Fibroblast of villous mesenchyme (primary cell): ENCODE data around the gene LSMEM2. TPM values are rescaled to one million over a fixed set of nuclear protein-coding genes. Genes with fewer than 3 reads are reported as not detected.
A peak's percentile ranks its signal among the peaks of the same experiment; 100 is the strongest.
"Not testable (repeated sequence)": the region's sequence is repeated elsewhere in the genome, so short reads cannot be mapped to it uniquely, and the experiment has no call there.

Experiments used
- DNase-seq: peaks from one replicate; pipeline ENCODE4 v3.0.0-alpha.2; 2010; ENCODE audit warnings: low read depth
- H3K4me3 ChIP-seq: 2 replicates; pipeline ENCODE4 v1.5.1; 2011; ENCODE audit warnings: low read depth, mild to moderate bottlenecking, low read length
- CTCF ChIP-seq: IDR thresholded peaks from 2 replicates; pipeline ENCODE4 v1.5.1; 2012; ENCODE audit warnings: low read depth, mild to moderate bottlenecking, low read length; ENCODE audit not compliant: insufficient read depth
- total RNA-seq: library from RNA; depleted of rRNA; stranded (reverse); fragments of >200 nt; gene quantifications from 2 replicates; pipeline ENCODE4 v1.2.3, GENCODE V29; 2012

LSMEM2 gene
- total RNA-seq, 1 donor, result not detected

- TF ChIP-seq CTCF, result no peak
- DNase-seq, result no peak
- no peak overlapping the region for H3K4me3 ChIP-seq
Observed at GRCh38 chr3:50241163-50241562, 37.7 kb upstream of the LSMEM2 start.

- no peak overlapping the region for H3K4me3 ChIP-seq
- no peak for TF ChIP-seq CTCF
- no peak for DNase-seq
Observed at GRCh38 chr3:50241713-50242380, 37.0 kb upstream of the LSMEM2 start.

GRCh38 chr3:50242381-50242770 lies 36.5 kb upstream of the LSMEM2 start:
- no peak for TF ChIP-seq CTCF
- no peak overlapping the region for H3K4me3 ChIP-seq
- no peak for DNase-seq

- no peak for TF ChIP-seq CTCF
- no peak overlapping the region for H3K4me3 ChIP-seq
Observed at GRCh38 chr3:50242851-50243542, 35.9 kb upstream of the LSMEM2 start.

GRCh38 chr3:50243543-50243895 lies 35.4 kb upstream of the LSMEM2 start:
- no peak for TF ChIP-seq CTCF
- no peak for DNase-seq
- H3K4me3 ChIP-seq, result no peak overlapping the region

More at GRCh38 chr3:50242851-50243542, 35.9 kb upstream of the LSMEM2 start:
- peak; percentile 55 for DNase-seq

- not testable (repeated sequence) for H3K4me3 ChIP-seq, DNase-seq
Observed at GRCh38 chr3:50244813-50245212, 34.1 kb upstream of the LSMEM2 start.

GRCh38 chr3:50245251-50245745 lies 33.6 kb upstream of the LSMEM2 start:
- H3K4me3 ChIP-seq, result no peak overlapping the region
- TF ChIP-seq CTCF, result no peak
- DNase-seq, result no peak
